SK-N-MC (cell line): Measurements from ENCODE around the gene SCO2.
"Not testable (repeated sequence)": the region's sequence is repeated elsewhere in the genome, so short reads cannot be mapped to it uniquely, and the experiment has no call there.

Source experiments
- DNase-seq: peaks from one replicate; pipeline ENCODE4 v3.0.0-alpha.2; 2011; ENCODE audit warnings: low read depth, low spot score
- H3K27ac ChIP-seq: fragments of 200-600 bp; sonication (generic); 2 replicates; pipeline ENCODE4 v1.5.1; 2016; ENCODE audit warnings: mixed run types
- H3K36me3 ChIP-seq: fragments of 200-600 bp; sonication (generic); 2 replicates; pipeline ENCODE4 v1.6.1; 2017; ENCODE audit warnings: antibody characterized with exemption, low read length, mixed read lengths; ENCODE audit not compliant: insufficient read depth
- H3K4me3 ChIP-seq: fragments of 200-600 bp; sonication (generic); 2 replicates; pipeline ENCODE4 v1.5.1; 2016
- H3K9ac ChIP-seq: fragments of 200-600 bp; sonication (generic); 2 replicates; pipeline ENCODE4 v1.8.0; 2017; ENCODE audit warnings: mixed run types, mixed read lengths; ENCODE audit not compliant: insufficient read length
- H3K9me3 ChIP-seq: fragments of 200-600 bp; sonication (generic); 2 replicates; pipeline ENCODE4 v1.6.1; 2017; ENCODE audit warnings: low read depth, mild to moderate bottlenecking, antibody characterized with exemption, low read length, moderate library complexity, mixed read lengths
- EZH2 ChIP-seq: fragments of 200-600 bp; sonication (generic); IDR thresholded peaks from one replicate; pipeline ENCODE4 v1.6.1; 2017; ENCODE audit warnings: antibody characterized with exemption
- FOXP2 ChIP-seq: optimal IDR thresholded peaks from 2 replicates; pipeline ENCODE3; 2011; ENCODE audit warnings: mild to moderate bottlenecking, moderate library complexity; ENCODE audit not compliant: insufficient read depth; ENCODE audit errors: extremely low read length, control extremely low read depth
- POLR2AphosphoS5 ChIP-seq: IDR thresholded peaks from 2 replicates; pipeline ENCODE4 v1.6.1; 2012; ENCODE audit warnings: mild to moderate bottlenecking, low read depth, low read length, borderline replicate concordance

SCO2 gene

DNA sequence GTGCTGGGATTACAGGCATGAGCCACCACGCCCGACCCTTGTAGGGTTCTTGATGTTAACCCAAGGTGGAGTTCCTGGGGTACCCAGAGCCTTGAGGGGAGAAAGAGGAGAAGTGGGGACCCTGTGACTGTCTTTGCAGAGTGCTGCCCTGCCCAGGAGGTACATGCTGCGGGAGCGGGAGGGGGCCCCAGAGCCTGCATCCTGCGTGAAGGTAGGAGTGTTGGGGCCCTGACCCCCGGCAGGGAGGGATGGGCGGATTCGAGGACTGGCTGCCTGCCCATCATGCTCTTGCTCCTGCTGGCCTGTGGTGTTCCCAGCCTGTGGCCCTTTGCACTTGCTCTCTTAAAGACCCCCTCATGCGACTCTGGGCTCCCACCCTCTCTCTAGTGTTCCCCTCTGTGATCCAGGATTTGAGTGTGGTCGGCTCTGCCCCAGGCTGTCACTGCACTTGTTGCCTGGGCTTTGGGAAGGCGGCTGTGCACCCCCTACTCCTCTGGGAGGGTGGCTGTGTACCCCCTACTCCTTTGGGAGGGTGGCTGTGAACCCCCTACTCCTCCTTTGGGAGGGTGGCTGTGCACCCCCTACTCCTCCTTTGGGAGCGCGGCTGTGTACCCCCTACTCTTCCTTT, 4.5 kb downstream of the SCO2 start:
- Histone ChIP-seq H3K27ac (no peak overlapping the region), H3K9me3 (no peaks in the 10 kb centered on the region), H3K4me3 (no peak overlapping the region), H3K36me3 (peaks cover 49% of the 10 kb centered on the region), H3K9ac (no peak overlapping the region)
- TF ChIP-seq EZH2 (no peak), FOXP2 (no peak), POLR2AphosphoS5 (no peak)
- no peak for DNase-seq

DNA sequence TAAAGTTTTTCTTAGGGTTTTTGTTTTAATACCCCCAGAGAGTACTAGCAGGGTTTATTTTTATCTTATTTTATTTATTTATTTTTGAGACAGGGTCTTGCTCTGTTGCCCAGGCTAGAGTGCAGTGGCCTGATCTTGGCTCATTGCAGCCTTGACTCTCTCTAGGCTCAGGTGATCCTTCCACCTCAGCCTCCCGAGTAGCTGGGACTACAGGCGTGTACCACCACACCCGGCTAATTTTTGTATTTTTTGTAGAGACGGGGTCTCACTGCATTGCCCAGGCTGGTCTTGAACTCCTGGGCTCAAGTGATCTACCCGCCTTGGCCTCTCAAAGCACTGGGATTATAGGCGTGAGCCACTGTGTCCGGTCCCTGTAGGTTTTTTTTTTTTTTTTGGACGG, 5.2 kb downstream of the SCO2 start:
- H3K9me3 ChIP-seq, DNase-seq, H3K9ac ChIP-seq, H3K27ac ChIP-seq, H3K4me3 ChIP-seq: not testable (repeated sequence)
- peaks cover 49% of the 10 kb centered on the region for H3K36me3 ChIP-seq

DNA sequence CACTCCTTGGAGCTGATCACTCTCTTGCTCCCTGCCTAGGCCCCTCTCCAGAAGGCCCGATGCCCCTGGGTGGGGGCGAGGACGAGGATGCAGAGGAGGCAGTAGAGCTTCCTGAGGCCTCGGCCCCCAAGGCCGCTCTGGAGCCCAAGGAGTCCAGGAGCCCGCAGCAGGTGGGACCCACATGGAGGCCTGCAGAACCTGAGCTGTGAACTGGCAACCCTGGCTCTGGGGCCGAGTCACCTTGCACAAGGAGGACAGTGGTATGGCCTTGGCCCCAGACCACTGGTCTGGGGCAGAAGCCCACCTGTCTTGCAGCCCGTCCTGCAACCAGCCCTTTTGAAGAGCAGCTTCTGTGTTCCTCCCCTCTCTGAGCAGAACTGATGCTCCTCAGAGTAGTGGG, 6.2 kb downstream of the SCO2 start:
- Histone ChIP-seq H3K9ac (no peak overlapping the region), H3K4me3 (no peak overlapping the region), H3K9me3 (no peaks in the 10 kb centered on the region), H3K36me3 (peaks cover 52% of the 10 kb centered on the region), H3K27ac (no peak overlapping the region)
- DNase-seq: no peak
- no peak for TF ChIP-seq FOXP2
- no peak for TF ChIP-seq EZH2
- TF ChIP-seq POLR2AphosphoS5: no peak

DNA sequence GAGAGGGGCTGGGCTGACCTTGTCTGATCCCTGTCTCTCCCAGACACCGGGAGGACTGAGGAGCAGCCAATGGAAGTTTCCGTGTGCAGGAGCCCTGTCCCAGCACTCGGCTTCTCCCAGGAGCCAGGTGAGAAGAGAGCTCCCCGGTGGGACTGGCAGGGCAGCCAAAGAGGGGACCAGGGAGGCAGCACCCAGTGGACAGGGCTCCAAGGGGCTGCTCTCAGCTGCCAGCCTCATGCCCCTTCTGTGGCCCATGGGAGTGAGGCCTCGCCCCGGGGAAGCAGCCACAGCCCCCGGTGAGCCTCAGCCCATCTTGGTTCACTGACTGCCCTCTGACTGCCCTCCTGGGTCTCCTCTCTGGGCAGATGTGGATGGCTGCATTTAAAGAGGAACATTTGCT, 6.8 kb downstream of the SCO2 start:
- no peak overlapping the region for H3K4me3 ChIP-seq
- H3K9ac ChIP-seq: no peak overlapping the region
- TF ChIP-seq FOXP2 (no peak), EZH2 (no peak), POLR2AphosphoS5 (no peak)
- no peak overlapping the region for H3K27ac ChIP-seq
- peaks cover 48% of the 10 kb centered on the region for H3K36me3 ChIP-seq
- DNase-seq: no peak
- H3K9me3 ChIP-seq: no peaks in the 10 kb centered on the region

DNA sequence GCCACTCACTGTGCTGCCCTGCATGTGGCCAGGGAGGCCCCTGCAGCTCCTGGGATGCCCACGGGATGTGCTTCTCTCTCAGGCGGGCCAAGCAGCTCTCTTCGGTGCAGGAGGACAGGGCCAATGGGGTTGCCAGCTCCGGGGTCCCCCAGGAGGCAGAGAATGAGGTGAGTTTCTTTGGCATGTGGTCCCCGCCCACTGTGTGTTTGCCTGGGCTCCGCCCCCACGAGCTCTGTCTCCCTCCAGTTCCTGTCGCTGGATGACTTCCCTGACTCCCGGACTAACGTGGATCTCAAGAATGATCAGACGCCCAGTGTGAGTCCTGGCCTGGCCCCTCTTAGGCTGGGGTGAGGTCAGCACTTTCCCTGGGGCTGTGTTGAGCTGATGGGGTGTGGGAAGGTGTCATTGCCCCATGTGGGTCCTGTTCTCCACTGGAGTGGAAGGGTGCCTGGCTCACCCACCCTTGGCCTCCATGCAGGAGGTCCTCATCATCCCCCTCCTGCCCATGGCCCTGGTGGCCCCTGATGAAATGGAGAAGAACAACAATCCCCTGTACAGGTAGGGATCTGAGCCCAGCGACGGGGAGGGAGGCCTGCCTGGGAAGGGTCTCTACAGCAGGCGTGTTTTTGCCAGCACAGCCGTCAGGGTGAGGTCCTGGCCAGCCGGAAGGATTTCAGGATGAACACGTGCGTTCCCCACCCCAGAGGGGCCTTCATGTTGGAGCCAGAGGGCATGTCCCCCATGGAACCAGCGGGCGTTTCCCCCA, 7.7 kb downstream of the SCO2 start:
- TF ChIP-seq POLR2AphosphoS5: no peak
- TF ChIP-seq FOXP2: no peak
- no peak for TF ChIP-seq EZH2
- peaks cover 46% of the 10 kb centered on the region for H3K36me3 ChIP-seq
- no peak overlapping the region for H3K4me3 ChIP-seq
- no peaks in the 10 kb centered on the region for H3K9me3 ChIP-seq
- no peak for DNase-seq
- H3K9ac ChIP-seq: no peak overlapping the region
- H3K27ac ChIP-seq: no peak overlapping the region

DNA sequence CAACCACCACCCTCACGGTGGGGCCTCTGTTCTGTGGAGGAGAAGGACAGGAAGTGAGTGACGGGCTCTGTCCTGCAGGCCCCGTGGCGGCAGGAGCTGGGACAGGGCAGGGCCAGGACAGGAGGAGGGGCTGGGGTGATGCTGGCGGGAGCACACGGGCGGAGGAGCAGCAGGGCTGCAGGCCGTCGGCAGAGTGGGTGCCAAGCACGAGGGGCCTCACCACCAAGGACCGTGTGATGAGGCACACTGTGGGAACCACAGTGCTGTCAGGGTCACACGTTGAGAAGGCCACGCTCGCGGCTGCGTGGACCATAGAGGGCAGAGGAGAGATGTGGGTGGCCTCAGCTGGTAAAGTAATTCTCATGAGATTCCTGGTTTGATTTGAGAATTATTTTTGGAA, 8.5 kb downstream of the SCO2 start:
- H3K27ac ChIP-seq: no peak overlapping the region
- no peak overlapping the region for H3K9ac ChIP-seq
- no peak for DNase-seq
- no peaks in the 10 kb centered on the region for H3K9me3 ChIP-seq
- H3K36me3 ChIP-seq: peaks cover 52% of the 10 kb centered on the region
- TF ChIP-seq POLR2AphosphoS5 (no peak), FOXP2 (no peak), EZH2 (no peak)
- H3K4me3 ChIP-seq: no peak overlapping the region

DNA sequence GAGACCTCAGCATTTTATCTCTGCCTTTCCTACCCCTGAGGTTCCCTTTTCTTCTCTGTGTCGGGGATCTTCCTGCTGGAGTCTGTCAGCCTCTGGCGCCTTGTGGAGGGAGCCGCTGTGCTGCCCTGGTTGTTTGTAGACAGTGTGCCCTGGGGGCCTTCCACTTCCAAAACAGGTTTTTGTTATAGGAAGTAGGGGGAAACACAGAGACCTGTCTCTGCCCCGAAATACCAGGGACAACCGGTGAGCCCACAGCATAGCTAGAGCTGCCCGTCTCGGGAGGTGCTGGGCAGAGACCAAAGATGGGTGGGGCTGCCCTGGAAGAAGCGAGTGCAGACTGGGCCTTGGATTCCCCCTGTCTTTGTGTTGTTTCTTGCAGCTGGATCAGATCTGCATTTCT, 9.3 kb downstream of the SCO2 start:
- Histone ChIP-seq H3K9ac (no peak overlapping the region), H3K4me3 (no peak overlapping the region), H3K27ac (no peak overlapping the region), H3K36me3 (peaks cover 50% of the 10 kb centered on the region), H3K9me3 (no peaks in the 10 kb centered on the region)
- TF ChIP-seq FOXP2 (no peak), EZH2 (no peak), POLR2AphosphoS5 (no peak)
- no peak for DNase-seq

DNA sequence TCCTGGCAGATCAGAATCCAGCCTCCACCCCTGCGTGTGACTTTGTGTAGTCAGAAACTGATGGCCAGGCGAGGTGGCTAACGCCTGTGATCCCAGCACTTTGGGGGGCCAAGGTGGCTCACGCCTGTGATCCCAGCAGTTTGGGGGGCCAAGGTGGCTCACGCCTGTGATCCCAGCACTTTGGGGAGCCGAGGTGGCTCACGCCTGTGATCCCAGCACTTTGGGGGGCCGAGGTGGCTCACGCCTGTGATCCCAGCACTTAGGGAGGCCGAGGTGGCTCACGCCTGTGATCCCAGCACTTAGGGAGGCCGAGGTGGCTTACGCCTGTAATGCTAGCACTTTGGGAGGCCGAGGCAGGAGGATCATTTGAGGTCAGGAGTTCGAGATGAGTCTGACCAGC, 12.2 kb downstream of the SCO2 start:
- no peak for TF ChIP-seq FOXP2
- no peak for TF ChIP-seq POLR2AphosphoS5
- no peak for TF ChIP-seq EZH2
- no peak overlapping the region for H3K9ac ChIP-seq
- no peak overlapping the region for H3K27ac ChIP-seq
- no peaks in the 10 kb centered on the region for H3K9me3 ChIP-seq
- DNase-seq: no peak
- peaks cover 31% of the 10 kb centered on the region; the same call in 1 of the 2 replicates for H3K36me3 ChIP-seq
- H3K4me3 ChIP-seq: no peak overlapping the region
